Stimulated activated CD8-positive, alpha-beta memory T cell treated with anti-CD3 and anti-CD28 coated beads, Interleukin-4, amount 100 ng/mL, for 48 hours (primary cell): Measurements from ENCODE around the gene CCDC158.

Source experiments
- DNase-seq: peaks from one replicate; pipeline ENCODE4 v3.0.0-alpha.2; 2020

Gene CCDC158

GRCh38 chr4:76275486-76276124 is 145.3 kb downstream of the CCDC158 start:
- no peak for DNase-seq

GRCh38 chr4:76272999-76273398 is 147.9 kb downstream of the CCDC158 start:
- DNase-seq = no peak

GRCh38 chr4:76272582-76272981 is 148.4 kb downstream of the CCDC158 start:
- DNase-seq = no peak

GRCh38 chr4:76272073-76272472 is 148.9 kb downstream of the CCDC158 start:
- DNase-seq = no peak

- no peak for DNase-seq
Measured at GRCh38 chr4:76271248-76271647, 149.7 kb downstream of the CCDC158 start.

GRCh38 chr4:76270244-76271175 is 150.4 kb downstream of the CCDC158 start:
- DNase-seq = no peak

- DNase-seq = no peak
Measured at GRCh38 chr4:76267811-76268210, 153.1 kb downstream of the CCDC158 start.

GRCh38 chr4:76266627-76267026 is 154.3 kb downstream of the CCDC158 start:
- DNase-seq = no peak

- no peak for DNase-seq
Measured at GRCh38 chr4:76265631-76266218, 155.2 kb downstream of the CCDC158 start.
